HCT116 (cell line): Measurements from ENCODE around the gene SLC6A3. TPM values are rescaled to one million over a fixed set of nuclear protein-coding genes. Genes with fewer than 3 reads are reported as not detected.

Source experiments
- ATAC-seq: fragments of 200-7000 bp; cut with Tn5 transposase; 2 replicates; pipeline ENCODE4 v1.9.1; 2020; ENCODE audit warnings: mild to moderate bottlenecking, moderate library complexity
- BruUV-seq: library from RNA; stranded (reverse); fragments of 400-500 nt; replicated peaks from 2 replicates; lab custom pipeline; 2021; lab: Mats Ljungman, UMichigan
- CTCF ChIA-PET: fragments of 300-600 bp; sonication (Branson Sonifier 250); formaldehyde crosslinking; loops from one replicate; lab custom pipeline; 2021; ENCODE audit warnings: antibody characterized with exemption; lab: Charles Lee
- POLR2A ChIA-PET: fragments of 300-600, 350-600 bp; sonication (Branson Sonifier 250); formaldehyde crosslinking; loops from one replicate; lab custom pipeline; 2021; ENCODE audit warnings: antibody characterized with exemption; lab: Charles Lee
- RAD21 ChIA-PET, 2 experiments: fragments of 300-600 bp; sonication (Branson Sonifier 250); formaldehyde crosslinking; loops; one replicate each; lab custom pipeline; 2023; ENCODE audit warnings: low total read pairs in 2 of 2; ENCODE audit not compliant: uncharacterized antibody in 2 of 2, unreplicated experiment in 2 of 2, low non-redundant PET in 1 of 2; lab: Charles Lee
- DNase-seq: peaks from one replicate; pipeline ENCODE4 v3.0.0-alpha.2; 2010; ENCODE audit warnings: low read depth, low spot score
- H2AFZ ChIP-seq: fragments of 200-600 bp; shearing (Covaris generic), sonication (generic); 2 replicates; pipeline ENCODE4 v1.6.1; 2017; ENCODE audit warnings: low read depth, mixed run types, mixed read lengths, antibody characterized with exemption, low read length; ENCODE audit not compliant: poor library complexity, severe bottlenecking
- H3K27ac ChIP-seq: 2 replicates; pipeline ENCODE4 v1.5.1; 2012; ENCODE audit warnings: low read depth, low read length
- H3K27me3 ChIP-seq: fragments of 200-600 bp; sonication (generic); 2 replicates; pipeline ENCODE4 v1.6.1; 2016; ENCODE audit warnings: mixed run types, low read length, mixed read lengths; ENCODE audit not compliant: insufficient read depth
- H3K36me3 ChIP-seq, 2 experiments: fragments of 200-500 bp in 1 of 2; fragments of 200-600 bp in 1 of 2; sonication (Bioruptor generic) in 1 of 2; sonication (generic) in 1 of 2; 2 replicates each; pipeline versions ENCODE4 v1.5.1 to v1.6.1; 2014 to 2016; ENCODE audit warnings: low read length in 2 of 2, inconsistent platforms in 1 of 2, mixed read lengths in 1 of 2, mixed run types in 1 of 2; ENCODE audit not compliant: insufficient read depth in 2 of 2, control insufficient read depth in 1 of 2
- H3K4me1 ChIP-seq, 2 experiments: fragments of 200-600 bp in 1 of 2; sonication (generic) in 1 of 2; 2 replicates each; pipeline versions ENCODE4 v1.5.1 to v1.6.1; 2012 to 2017; ENCODE audit warnings: low read length in 2 of 2, inconsistent platforms in 1 of 2, mild to moderate bottlenecking in 1 of 2, mixed read lengths in 1 of 2, mixed run types in 1 of 2, moderate library complexity in 1 of 2; ENCODE audit not compliant: insufficient read depth in 2 of 2, control insufficient read depth in 1 of 2
- H3K4me2 ChIP-seq: fragments of 200-600 bp; sonication (generic); 2 replicates; pipeline ENCODE4 v1.6.1; 2017; ENCODE audit warnings: mixed run types, low read length, mixed read lengths
- H3K4me3 ChIP-seq, 2 experiments: fragments of 200-600 bp in 1 of 2; sonication (generic) in 1 of 2; replicated peaks in 1 of 2; 2 replicates each; pipeline ENCODE4 v1.5.1; 2011 to 2016; ENCODE audit warnings: low read length in 2 of 2, control low read depth in 1 of 2, low read depth in 1 of 2, mild to moderate bottlenecking in 1 of 2, mixed read lengths in 1 of 2, mixed run types in 1 of 2
- H3K79me2 ChIP-seq: fragments of 200-600 bp; sonication (generic); 2 replicates; pipeline ENCODE4 v1.6.1; 2017; ENCODE audit warnings: mild to moderate bottlenecking, mixed run types, low read length, moderate library complexity, mixed read lengths; ENCODE audit not compliant: insufficient read depth
- H3K9ac ChIP-seq: fragments of 200-600 bp; sonication (generic); 2 replicates; pipeline ENCODE4 v1.6.1; 2016; ENCODE audit warnings: low read length, mixed read lengths
- H3K9me2 ChIP-seq: fragments of 200-600 bp; sonication (generic), shearing (Covaris generic); 2 replicates; pipeline ENCODE4 v1.6.1; 2017; ENCODE audit warnings: mixed run types, mild to moderate bottlenecking, moderate library complexity; ENCODE audit not compliant: insufficient read depth
- H3K9me3 ChIP-seq, 2 experiments: fragments of 200-500 bp in 1 of 2; fragments of 200-600 bp in 1 of 2; sonication (Bioruptor generic) in 1 of 2; sonication (generic) in 1 of 2; 2 replicates each; pipeline ENCODE4 v1.6.1; 2014 to 2017; ENCODE audit warnings: low read length in 2 of 2, mixed read lengths in 2 of 2, inconsistent platforms in 1 of 2, low read depth in 1 of 2, mild to moderate bottlenecking in 1 of 2, mixed run types in 1 of 2, moderate library complexity in 1 of 2; ENCODE audit not compliant: control insufficient read depth in 1 of 2, insufficient read depth in 1 of 2
- H4K20me1 ChIP-seq: fragments of 200-600 bp; sonication (generic), shearing (Covaris generic); 2 replicates; pipeline ENCODE4 v1.6.1; 2017; ENCODE audit warnings: mixed run types, mild to moderate bottlenecking, moderate library complexity; ENCODE audit not compliant: insufficient read depth
- CBX3 ChIP-seq: IDR thresholded peaks from 2 replicates; pipeline ENCODE4 v1.6.1; 2012; ENCODE audit warnings: low read depth
- CEBPB ChIP-seq: IDR thresholded peaks from 2 replicates; pipeline ENCODE4 v1.6.1; 2012; ENCODE audit warnings: low read depth
- CTCF ChIP-seq, 3 experiments: fragments of 200-600 bp in 1 of 3; sonication (generic) in 1 of 3; IDR thresholded peaks in 2 of 3; conservative IDR thresholded peaks in 1 of 3; 2 replicates each; pipeline ENCODE4 v1.5.1; 2012 to 2017; ENCODE audit warnings: low read depth in 2 of 3, low read length in 2 of 3, antibody characterized with exemption in 1 of 3, borderline replicate concordance in 1 of 3, control low read depth in 1 of 3, mild to moderate bottlenecking in 1 of 3, mixed read lengths in 1 of 3, mixed run types in 1 of 3, moderate library complexity in 1 of 3; ENCODE audit not compliant: insufficient read depth in 1 of 3
- ELF1 ChIP-seq: IDR thresholded peaks from 2 replicates; pipeline ENCODE4 v1.6.1; 2012; ENCODE audit warnings: low read depth, borderline replicate concordance
- EZH2 ChIP-seq: fragments of 200-600 bp; sonication (generic); IDR thresholded peaks from 2 replicates; pipeline ENCODE4 v1.6.1; 2017; ENCODE audit warnings: antibody characterized with exemption, mixed run types
- EZH2phosphoT487 ChIP-seq: fragments of 200-600 bp; IDR thresholded peaks from 2 replicates; pipeline ENCODE4 v1.6.1; 2018; ENCODE audit warnings: antibody characterized with exemption, borderline replicate concordance
- FOSL1 ChIP-seq: IDR thresholded peaks from 2 replicates; pipeline ENCODE4 v1.6.1; 2012; ENCODE audit warnings: low read depth
- JUND ChIP-seq: IDR thresholded peaks from 2 replicates; pipeline ENCODE4 v1.6.1; 2012
- POLR2A ChIP-seq: IDR thresholded peaks from 2 replicates; pipeline ENCODE4 v1.7.0; 2011; ENCODE audit warnings: borderline replicate concordance; ENCODE audit not compliant: insufficient read depth, insufficient read length; ENCODE audit errors: extremely low read depth
- SIN3A ChIP-seq: IDR thresholded peaks from 2 replicates; pipeline ENCODE4 v1.6.1; 2012; ENCODE audit warnings: low read depth
- SP1 ChIP-seq: IDR thresholded peaks from 2 replicates; pipeline ENCODE4 v1.6.1; 2012; ENCODE audit warnings: low read depth
- YY1 ChIP-seq: IDR thresholded peaks from 2 replicates; pipeline ENCODE4 v1.6.1; 2011; ENCODE audit warnings: low read length, low read depth, moderate library complexity, mild to moderate bottlenecking; ENCODE audit not compliant: insufficient replicate concordance; ENCODE audit errors: extremely low read depth
- ZFX ChIP-seq: fragments of 450-650 bp; IDR thresholded peaks from 2 replicates; pipeline ENCODE4 v1.6.1; 2017
- intact Hi-C: fragments of 100-400 bp; cut with micrococcal nuclease; formaldehyde crosslinking; loops from 2 replicates; pipeline ENCODE4 v1.10.0; 2022
- total RNA-seq: library from RNA; stranded (reverse); gene quantifications from one replicate; pipeline ENCODE4 v1.2.1, GENCODE V29; 2021; ENCODE audit not compliant: unreplicated experiment
- TF ChIP-seq, protein P1 (sequence below): IDR thresholded peaks from 2 replicates; pipeline ENCODE4 v1.6.1; 2012; ENCODE audit warnings: low read depth

The SLC6A3 gene
- total RNA-seq, 1 experiment from 2014 or later, result not detected

DNA sequence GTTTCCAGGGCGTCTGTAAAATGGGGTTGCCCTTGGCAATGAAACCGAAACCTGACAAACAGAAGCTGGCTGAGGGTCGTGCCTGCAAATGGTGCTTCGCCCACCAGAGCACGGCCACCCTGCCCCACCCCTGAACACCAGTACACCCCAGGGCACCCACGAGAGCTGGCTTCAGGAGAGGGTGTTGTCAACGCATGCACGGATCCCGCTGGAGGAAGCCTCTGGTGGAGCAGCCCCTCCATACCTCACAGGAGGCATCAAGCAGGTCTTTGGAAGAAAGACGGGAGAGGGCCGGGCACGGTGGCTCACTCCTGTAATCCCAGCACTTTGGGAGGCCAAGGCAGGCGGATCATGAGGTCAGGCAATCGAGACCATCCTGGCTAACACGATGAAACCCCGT lies 8.6 kb downstream of the SLC6A3 start:
- Histone ChIP-seq H3K9me3 (no peaks in the 10 kb centered on the region), H3K4me2 (no peak overlapping the region), H3K27ac (no peak overlapping the region), H4K20me1 (no peaks in the 10 kb centered on the region), H3K4me1 (peaks cover 5 to 10% of the 10 kb centered on the region in 2 experiments), H3K9me2 (no peaks in the 10 kb centered on the region), H3K9ac (no peak overlapping the region), H3K79me2 (no peaks in the 10 kb centered on the region), H3K27me3 (no peaks in the 10 kb centered on the region), H3K36me3 (no peaks in the 10 kb centered on the region), H2AFZ (no peak overlapping the region), H3K4me3 (no peak overlapping the region)
- DNase-seq, result no peak
- ChIA-PET POLR2A (no interaction called here), RAD21 (no interaction called here), CTCF (no interaction called here)
- intact Hi-C loops, result no loop called here
- no TSS peak for BruUV-seq
- ATAC-seq, result no peak
- no peak for TF ChIP-seq ZFX
- no peak for TF ChIP-seq POLR2A
- TF ChIP-seq SP1, result no peak
- TF ChIP-seq YY1, result no peak
- TF ChIP-seq, protein P1, sequence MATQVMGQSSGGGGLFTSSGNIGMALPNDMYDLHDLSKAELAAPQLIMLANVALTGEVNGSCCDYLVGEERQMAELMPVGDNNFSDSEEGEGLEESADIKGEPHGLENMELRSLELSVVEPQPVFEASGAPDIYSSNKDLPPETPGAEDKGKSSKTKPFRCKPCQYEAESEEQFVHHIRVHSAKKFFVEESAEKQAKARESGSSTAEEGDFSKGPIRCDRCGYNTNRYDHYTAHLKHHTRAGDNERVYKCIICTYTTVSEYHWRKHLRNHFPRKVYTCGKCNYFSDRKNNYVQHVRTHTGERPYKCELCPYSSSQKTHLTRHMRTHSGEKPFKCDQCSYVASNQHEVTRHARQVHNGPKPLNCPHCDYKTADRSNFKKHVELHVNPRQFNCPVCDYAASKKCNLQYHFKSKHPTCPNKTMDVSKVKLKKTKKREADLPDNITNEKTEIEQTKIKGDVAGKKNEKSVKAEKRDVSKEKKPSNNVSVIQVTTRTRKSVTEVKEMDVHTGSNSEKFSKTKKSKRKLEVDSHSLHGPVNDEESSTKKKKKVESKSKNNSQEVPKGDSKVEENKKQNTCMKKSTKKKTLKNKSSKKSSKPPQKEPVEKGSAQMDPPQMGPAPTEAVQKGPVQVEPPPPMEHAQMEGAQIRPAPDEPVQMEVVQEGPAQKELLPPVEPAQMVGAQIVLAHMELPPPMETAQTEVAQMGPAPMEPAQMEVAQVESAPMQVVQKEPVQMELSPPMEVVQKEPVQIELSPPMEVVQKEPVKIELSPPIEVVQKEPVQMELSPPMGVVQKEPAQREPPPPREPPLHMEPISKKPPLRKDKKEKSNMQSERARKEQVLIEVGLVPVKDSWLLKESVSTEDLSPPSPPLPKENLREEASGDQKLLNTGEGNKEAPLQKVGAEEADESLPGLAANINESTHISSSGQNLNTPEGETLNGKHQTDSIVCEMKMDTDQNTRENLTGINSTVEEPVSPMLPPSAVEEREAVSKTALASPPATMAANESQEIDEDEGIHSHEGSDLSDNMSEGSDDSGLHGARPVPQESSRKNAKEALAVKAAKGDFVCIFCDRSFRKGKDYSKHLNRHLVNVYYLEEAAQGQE, result no peak
- TF ChIP-seq SIN3A, result no peak
- TF ChIP-seq ELF1, result no peak
- no peak for TF ChIP-seq CEBPB
- no peak for TF ChIP-seq CTCF (IDR thresholded peaks at IDR 0.05 in 2 of 3, conservative IDR thresholded peaks at IDR 0.05 in 1 of 3; ENCODE audit: borderline replicate concordance in 1 of 3, insufficient read depth in 1 of 3, low read depth in 2 of 3, low read length in 2 of 3)
- TF ChIP-seq CBX3, result no peak
- no peak for TF ChIP-seq JUND
- no peak for TF ChIP-seq EZH2
- TF ChIP-seq EZH2phosphoT487, result no peak
- TF ChIP-seq FOSL1, result no peak
